NCI-H146 treated with DMSO at 0.1 percent for 48 hours (cell line): ENCODE results near the gene ADGRF5.

Experiments used
- DNase-seq: peaks from one replicate; lab custom pipeline; 2025; ENCODE audit not compliant: unreplicated experiment; lab: John Stamatoyannopoulos, UW

The ADGRF5 gene, protein sequence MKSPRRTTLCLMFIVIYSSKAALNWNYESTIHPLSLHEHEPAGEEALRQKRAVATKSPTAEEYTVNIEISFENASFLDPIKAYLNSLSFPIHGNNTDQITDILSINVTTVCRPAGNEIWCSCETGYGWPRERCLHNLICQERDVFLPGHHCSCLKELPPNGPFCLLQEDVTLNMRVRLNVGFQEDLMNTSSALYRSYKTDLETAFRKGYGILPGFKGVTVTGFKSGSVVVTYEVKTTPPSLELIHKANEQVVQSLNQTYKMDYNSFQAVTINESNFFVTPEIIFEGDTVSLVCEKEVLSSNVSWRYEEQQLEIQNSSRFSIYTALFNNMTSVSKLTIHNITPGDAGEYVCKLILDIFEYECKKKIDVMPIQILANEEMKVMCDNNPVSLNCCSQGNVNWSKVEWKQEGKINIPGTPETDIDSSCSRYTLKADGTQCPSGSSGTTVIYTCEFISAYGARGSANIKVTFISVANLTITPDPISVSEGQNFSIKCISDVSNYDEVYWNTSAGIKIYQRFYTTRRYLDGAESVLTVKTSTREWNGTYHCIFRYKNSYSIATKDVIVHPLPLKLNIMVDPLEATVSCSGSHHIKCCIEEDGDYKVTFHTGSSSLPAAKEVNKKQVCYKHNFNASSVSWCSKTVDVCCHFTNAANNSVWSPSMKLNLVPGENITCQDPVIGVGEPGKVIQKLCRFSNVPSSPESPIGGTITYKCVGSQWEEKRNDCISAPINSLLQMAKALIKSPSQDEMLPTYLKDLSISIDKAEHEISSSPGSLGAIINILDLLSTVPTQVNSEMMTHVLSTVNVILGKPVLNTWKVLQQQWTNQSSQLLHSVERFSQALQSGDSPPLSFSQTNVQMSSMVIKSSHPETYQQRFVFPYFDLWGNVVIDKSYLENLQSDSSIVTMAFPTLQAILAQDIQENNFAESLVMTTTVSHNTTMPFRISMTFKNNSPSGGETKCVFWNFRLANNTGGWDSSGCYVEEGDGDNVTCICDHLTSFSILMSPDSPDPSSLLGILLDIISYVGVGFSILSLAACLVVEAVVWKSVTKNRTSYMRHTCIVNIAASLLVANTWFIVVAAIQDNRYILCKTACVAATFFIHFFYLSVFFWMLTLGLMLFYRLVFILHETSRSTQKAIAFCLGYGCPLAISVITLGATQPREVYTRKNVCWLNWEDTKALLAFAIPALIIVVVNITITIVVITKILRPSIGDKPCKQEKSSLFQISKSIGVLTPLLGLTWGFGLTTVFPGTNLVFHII (N-terminal part only)

DNA sequence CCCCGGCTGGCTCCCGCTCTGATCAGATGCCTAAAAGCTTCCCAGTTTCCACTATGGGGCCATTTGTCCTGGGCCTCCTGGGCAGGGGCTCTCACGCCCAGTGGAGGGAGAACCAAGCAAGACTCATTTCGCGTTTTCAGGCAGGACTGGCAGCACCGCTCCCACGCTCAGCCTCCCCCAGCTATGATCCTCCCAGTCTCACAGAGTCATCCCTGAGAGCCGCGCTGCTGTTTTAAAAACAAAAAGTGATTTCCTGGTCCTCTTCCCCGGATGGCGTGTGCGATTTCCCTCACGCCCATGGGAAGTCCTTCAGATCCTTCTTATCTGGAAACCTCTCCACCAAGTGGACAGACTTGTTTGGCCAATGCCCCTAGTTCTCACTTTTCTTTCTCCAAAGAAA, at the start of gene ADGRF5:
TSS of gene ADGRF5 (minus strand) at position 208 of the 400 bp plus-strand sequence. CDS start 15,176 bp downstream, outside the sequence.
- no peak for DNase-seq

DNA sequence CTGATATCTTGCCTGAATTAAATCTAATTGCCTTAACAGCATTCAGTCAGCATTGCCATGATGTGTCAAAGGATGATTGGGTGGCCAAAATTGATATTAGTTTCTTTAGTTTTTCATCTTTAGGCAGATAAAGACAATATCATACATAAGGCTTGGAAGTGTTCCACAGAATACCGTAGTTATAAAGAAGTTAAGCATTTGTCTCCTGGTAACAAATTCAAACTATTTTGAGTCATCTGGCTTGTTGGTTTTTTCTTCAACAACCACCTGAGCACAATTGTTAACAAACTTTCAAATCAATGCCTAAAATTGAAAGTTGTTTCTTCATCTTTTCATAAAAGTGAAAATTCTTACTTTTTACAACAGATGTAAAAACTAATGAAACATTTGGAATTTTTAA, 47.5 kb upstream of the ADGRF5 start:
- DNase-seq = no peak

DNA sequence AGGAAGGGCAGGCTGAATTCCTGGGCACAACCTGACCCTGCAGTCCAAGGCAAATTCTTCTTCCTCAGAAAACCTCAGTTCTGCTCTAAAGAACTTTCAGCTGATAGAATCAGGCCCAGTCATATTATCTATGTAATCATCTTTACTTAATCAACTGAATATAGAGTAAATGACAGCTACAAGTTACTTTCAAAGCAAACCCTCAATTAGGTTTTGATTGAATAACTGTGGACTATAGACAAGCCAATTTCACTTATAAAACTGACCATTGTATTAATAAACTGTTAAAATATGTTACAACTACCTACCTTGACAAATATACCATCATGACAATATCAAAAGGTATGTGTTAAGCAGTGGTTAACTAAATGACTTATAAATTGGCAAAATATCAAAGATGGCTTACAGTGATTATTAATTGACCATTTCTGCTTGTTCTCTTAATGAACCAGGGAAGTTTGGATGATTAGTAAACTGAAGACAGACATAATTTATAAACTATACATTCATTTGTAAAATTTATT, 46.1 kb upstream of the ADGRF5 start:
- no peak for DNase-seq

DNA sequence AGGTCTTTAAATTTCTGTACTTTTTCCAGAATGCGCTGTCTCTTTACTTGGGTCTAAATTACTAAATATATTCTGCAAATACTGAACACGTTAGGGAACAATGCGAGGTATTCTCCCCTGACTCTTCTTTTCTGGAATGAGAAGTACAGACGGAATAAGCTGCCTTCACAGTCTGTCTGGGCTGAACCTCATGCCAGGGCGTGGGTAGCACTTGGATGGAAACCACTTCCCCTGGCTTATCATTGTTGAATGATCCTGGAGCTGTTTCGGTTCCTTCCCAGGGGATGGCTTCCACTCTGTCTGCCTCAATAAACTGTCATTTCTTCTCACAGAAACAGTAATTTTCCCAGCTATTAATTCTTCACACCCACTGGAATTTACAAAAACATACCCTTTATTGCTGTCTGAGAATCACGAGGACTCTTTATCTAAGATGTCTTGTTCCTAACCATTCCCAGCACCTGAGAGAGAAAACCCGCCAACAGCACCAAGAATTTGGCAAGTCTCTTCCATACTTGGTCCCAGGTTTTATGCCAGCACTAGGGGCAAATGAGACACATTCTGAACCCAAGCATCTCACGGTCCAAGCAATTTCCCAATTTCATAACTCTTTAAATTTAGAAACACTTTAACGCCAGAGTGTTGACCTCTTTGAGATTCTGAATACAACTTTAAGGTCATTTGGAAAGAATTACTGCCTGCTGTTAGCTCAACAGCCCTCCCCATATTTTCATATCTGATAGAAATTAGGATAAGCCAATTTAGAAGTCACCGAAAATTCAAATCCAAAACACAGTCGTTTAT, 43.2 kb upstream of the ADGRF5 start:
- no peak for DNase-seq

DNA sequence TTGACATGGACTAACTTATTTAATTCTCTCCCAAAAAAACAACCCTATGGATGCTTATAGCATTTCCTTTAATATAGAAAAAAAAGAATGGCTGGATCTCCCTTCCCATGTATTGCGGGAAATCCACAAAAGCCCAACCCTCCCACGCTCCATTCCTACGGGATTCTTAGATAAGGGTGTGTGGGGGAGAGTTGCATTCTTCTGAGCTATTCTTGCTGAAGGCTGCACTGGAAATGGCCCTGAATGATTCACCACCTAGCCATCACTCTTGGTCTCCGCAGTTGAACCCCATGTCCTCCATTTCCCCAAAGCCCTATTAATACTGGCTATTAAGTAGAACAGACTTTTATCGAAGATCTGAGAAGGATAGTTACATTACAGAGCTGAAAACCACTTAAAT, 41.9 kb upstream of the ADGRF5 start:
- DNase-seq = no peak

DNA sequence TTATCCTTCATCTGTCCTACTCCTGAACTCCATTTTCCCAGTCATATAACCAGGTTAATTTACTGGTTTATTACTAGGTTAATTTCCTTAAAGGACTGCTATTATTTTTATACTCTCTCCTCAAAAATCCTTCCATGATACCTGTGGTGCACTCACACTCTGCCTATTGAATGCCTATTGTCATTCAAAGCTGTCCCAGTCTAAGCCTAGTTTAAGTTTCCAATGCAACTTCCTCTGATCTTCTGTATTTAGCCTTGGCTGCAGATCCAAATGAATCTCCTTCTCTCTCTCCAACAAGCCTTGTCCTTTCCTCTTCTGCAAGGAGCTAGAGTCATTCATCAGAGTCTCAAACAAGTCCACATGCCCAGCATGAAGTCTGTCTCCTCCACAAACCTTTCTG, 41.3 kb upstream of the ADGRF5 start:
- no peak for DNase-seq

DNA sequence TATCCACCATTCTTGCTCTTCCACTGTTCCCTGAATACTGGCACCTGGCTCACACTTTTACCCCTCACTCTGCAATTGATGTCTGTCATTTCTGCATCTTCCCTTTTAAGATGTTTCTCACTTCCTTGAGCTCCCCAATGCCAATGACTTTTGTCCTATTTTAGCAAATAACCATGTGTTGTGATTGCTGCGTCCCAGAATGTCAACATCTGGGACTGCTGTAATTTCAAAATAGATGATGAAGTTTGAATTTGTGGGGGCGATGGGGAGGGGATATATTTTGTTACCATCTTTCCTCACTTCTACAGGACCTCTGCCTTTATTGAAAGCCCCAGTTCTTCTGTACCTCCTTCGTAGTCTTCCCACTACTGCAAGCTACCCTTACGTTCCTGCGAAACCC, 40.0 kb upstream of the ADGRF5 start:
- no peak for DNase-seq

DNA sequence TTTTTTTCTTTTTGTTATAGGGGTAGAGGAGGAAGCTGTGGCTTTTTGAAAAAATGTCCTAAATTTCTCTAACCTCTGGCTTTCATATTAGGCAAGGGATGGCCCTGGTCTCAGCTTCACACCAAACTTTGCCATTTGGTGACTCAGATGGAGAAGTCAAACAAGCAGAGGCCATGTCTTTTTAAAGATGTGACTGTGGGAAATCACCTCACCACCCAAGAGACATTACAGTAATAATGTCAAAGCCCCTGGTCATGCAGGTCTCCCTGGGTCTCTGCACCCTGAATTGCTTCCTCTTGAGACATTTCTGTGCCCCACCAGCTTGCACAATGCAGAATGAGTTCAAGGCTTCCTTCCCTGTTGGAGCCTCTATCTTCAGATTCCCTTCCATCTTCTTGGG, 39.5 kb upstream of the ADGRF5 start:
- no peak for DNase-seq

DNA sequence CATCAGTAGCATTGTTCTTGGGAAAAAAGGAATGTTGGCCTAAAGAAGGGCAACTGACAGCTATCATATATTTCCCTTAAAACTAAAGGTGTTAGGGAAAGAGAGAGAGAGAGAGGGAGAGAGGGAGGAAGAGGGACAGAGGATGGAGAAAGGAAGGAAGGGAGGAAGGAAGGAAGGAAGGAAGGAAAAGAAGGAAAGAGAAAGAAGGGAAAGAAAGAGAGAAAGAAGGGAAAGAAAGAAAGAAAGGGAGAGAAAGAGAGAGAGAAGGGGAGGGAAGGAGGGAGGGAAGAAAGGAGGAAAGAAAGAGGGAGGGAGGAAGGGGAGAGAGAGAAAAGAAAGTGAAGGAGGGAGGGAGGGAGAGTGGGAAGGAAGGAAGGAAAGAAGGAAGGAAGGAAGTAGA, 37.7 kb upstream of the ADGRF5 start:
- DNase-seq = no peak

DNA sequence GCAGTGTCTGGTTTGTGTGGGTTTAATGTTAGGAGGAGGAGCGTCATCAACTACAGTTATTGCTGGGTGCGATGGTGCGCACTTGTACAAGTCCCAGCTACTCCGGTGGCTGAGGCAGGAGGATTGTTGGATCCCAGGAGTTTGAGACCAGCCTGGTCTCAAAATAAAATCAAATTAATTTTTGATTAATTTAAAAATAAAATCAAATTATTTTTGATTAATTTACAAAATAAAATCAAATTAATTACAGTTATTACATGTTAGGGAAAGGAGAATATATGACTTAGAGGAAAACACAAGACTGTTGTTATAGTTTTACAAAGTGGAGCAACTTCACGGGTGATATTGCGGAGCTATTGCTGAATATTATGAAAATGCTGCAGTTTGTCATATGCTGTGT, 34.7 kb upstream of the ADGRF5 start:
- no peak for DNase-seq

DNA sequence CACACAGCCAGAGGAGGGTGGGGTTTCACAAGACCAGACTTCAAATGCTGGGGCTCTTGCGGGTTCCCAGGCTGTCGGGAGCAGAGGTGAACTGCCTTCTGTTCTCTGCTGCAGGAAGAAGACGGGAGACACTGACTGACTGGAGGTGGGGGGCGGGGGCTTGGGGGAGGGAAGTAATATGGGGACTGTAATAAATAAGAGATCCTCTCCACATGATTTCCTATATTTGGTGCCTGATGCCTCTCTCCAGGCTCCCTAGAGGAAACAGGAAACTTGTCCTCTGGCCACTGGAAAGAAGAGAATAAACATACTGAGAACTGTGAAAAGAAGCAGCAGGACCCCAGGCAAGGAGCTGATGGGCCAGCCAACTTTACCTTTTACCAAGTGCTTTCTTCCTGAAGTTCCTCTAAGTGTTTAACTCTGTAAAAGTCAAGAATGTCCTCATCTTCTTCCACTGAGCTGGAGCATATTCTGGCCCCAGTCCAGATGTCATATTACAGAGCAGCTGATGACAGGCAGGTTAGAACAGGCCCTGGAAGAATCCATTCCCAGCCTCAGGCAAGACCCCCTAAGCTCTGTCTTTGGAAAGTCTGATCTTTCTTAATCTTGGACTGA, 33.2 kb upstream of the ADGRF5 start:
- no peak for DNase-seq

DNA sequence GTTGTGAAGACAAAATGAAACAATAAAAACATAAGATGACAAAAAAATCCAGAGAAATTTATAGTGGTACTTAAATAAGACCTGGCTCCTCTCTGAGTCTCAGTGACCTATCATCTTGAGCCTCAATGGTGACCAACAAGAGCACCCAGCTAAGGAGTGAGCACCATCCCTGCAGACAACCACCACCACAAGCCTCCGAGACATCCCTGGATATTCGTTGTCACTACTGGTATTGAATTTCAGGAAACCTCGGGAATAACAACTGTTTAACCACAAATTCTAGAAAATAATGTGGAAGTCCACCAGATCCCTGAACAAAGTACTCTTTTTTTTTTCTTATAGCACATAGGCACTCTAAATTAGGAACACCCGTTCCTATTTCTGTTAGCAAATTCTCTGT, 32.2 kb upstream of the ADGRF5 start:
- DNase-seq = no peak

DNA sequence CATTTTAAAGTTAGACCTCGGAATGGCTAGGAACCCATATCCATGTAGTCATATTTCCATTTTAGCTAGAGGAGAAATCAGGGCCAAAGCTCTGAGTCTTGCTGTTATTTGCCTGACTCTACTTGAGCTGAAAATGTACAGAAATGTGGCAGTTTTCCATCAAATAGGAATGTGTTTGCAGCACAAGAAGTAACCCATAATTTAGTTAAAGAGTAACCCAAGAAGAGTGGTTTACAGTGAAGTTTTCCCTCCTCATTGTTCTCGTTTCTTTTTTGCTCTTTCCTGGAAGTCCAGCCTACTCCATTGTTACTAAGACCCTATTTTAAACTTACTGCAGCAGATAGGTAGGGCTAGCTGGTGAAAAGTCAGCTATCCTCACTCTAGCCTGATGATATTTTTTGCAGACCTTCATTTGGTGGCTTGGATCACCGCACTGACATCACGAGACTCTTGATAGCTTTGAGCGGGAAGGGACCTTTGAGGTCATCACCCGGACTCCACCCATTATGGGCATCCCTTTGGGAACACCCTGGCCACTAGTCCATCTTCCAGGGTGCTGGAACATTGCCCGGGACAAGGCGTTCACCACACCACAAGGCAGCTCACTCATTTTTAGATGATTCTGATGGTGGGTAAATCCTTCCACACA, 28.0 kb upstream of the ADGRF5 start:
- no peak for DNase-seq

DNA sequence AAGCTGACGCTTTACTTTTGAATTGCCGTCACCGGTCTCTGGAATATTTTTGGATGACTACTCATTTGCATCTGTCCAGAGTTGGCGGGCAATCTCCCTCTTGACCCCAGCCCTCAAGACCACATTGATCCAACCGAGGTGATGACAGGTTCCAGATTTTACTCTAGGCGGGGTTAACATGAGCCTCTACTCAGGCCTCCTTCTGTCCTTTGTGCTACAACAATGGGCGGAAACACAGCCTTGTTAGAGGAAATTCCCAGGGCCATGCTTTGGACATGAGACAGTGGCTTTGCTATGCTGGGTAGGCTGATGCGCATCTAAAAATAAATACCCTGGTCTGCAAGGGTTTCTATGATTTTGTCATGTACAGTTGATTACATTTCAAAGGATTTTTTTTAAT, 27.0 kb upstream of the ADGRF5 start:
- no peak for DNase-seq

DNA sequence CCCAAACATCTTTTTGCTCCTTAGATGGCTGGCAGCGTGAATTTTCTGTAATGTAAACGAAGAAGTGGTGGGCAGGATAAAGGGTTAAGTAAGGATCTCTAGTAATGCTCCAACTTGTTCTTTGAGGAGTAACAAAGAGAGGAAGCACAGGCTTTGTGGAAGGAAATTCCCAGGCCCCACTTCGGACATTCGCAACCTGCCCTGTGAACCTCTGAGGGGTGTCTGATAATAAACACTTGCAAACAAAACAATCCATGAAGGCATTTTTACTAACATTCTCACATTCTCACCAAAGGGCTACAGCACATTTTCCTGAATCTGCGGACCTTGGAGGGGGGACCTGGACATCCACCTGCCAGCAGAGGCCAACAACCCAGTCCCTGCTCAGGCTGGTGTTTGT, 25.8 kb upstream of the ADGRF5 start:
- DNase-seq = no peak

DNA sequence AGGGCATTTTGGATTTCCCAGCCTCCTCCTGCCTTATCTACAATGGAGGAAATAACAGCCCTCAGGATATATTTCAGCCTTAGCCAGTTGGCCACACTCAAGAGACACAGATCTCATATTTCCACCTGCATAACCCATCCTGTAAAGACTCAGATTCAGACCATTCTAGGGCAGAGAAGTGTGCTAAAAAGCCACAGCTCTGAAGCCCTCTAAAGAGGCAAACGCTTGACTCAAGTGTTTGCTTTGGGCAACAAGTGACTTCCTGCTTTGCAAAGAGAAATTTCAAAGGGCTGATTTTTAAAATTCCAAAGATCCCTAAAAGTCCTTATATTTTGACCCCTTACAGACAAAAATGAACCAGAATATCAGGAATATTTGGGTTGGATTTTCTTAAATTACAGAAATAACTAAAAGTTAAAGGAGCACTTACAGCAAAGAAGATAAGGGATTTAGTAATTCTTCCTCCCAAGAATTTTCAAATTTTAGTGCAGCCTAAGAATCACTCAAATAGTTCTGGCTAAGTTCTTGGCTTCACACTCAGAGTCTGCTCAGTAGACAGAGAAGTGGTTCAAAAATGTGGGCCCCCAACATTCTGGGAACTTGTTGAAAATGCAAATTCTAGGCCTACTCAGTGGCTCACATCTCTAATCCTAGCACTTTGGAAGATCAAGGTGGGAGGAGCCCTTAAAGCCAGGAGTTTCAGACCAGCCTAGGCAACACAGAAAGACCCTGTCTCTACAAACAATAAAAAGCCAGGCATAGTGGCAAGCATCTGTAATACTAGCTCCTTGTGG, 18.9 kb upstream of the ADGRF5 start:
- no peak for DNase-seq

DNA sequence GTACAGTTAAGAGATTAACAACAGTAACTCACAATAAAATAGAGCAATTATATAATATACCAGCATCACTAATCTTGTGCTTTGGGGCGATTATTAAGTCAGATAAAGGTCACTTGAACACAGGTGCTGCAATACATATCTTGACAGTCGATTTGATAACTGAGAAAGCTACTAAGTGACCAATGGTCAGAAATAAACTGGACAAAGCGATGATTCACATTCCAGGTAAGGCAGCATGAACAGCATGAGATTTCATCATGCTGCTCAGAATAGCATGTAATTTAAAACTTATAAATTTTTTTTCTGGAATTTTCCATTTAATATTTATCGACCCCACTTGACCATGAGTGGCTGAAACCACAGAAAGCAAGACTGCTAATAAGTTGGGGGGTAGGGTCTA, 15.9 kb upstream of the ADGRF5 start:
- DNase-seq = no peak

DNA sequence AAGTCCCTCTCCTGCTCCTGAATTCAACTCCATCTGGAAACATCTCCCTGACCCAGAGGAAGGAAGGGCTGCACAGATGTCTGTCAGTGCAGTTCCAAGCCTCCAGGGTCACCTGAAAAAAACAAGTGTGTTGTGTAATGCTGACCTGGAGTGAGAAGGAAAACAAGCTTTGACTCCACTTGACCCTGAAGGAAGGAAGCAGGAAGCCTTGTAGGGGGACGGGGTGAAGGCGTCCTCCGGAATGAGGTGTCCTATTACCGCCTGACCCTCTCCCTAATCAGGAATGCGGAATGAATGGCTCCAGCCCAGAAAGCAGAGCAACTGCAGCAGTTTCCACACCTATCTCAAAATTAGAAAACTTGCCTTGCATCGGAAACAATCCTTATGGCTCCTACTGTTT, 13.9 kb upstream of the ADGRF5 start:
- DNase-seq = no peak

DNA sequence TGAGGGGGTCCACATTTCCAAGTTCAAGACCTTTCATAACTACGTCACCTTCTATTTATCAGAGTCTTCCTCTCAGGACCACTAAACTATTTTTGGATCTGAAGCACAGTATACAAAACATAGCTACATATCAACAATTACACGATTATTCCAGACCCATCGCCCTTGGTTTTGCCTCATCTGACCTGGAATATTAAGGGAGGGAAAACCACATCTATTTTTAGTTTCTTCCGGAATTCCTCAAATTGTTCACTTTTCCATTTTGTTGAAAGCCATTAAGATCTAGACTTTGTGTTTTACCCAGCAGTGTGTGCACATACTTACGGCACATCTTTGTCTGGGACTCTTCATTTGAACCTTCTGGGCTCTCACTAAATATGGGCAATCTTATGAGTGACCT, 12.0 kb upstream of the ADGRF5 start:
- DNase-seq = no peak
